GM19238 (cell line): ENCODE measurements around the gene RAD51B.
"Not testable (repeated sequence)": the region's sequence is repeated elsewhere in the genome, so short reads cannot be mapped to it uniquely, and the experiment has no call there.

Source experiments
- DNase-seq: peaks from one replicate; pipeline ENCODE4 v3.0.0; 2011; ENCODE audit warnings: low spot score; ENCODE audit not compliant: insufficient read length

Gene RAD51B

GRCh38 chr14:68168460-68169109 is 349.0 kb downstream of the RAD51B start:
- no peak for DNase-seq

DNA sequence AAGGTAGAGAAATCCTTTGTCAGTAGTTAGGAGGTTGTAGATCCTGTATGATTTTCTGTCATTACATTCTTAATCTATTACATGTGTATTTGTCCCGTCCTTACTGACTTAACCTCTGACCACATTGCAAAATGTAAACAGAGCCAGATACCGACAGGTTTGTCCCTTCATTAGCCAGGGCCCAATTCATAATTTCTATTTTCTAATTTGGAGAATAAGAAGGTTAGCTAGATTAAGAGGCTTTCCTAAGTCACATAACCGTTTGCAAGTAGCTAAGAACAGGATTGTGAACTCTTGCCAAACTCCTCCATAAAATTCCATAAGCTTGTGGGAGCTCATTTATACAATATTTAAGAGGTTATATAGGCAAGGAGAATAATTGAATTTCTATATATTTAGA is 352.6 kb downstream of the RAD51B start:
- no peak for DNase-seq

DNA sequence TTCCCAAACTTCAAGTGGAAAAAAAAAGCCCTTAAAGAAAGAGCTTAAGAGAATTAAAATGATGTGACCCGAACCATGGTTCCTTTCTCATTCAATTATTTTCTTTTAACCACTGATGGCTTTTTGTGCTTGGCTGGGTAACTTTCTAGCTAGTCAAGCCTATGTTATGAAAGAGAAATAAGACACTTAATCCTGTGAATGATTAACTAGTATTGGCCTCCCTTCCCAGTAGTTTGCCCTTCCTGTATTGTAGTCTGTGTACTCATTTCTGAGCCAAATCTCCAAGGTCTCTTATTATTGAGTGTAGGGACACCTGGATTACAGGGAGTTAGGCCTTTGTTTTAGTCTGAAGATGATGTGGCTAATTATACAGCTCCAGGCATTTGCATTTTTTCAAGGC is 353.0 kb downstream of the RAD51B start:
- DNase-seq, result peak; percentile 14

- no peak for DNase-seq
These were observed 353.8 kb downstream of the RAD51B start for GRCh38 chr14:68173227-68173972.

- no peak for DNase-seq
These were observed 354.9 kb downstream of the RAD51B start for GRCh38 chr14:68174446-68174845.

- DNase-seq, result no peak
These were observed 357.1 kb downstream of the RAD51B start for GRCh38 chr14:68176687-68177086.

GRCh38 chr14:68177728-68178127 is 358.1 kb downstream of the RAD51B start:
- no peak for DNase-seq

- DNase-seq, result no peak
These were observed 358.7 kb downstream of the RAD51B start for GRCh38 chr14:68178282-68178681.

- DNase-seq, result no peak
These were observed 362.1 kb downstream of the RAD51B start for GRCh38 chr14:68181519-68182326.

- peak; percentile 3 for DNase-seq
These were observed 362.9 kb downstream of the RAD51B start for GRCh38 chr14:68182492-68182891.

GRCh38 chr14:68186500-68187276 is 367.1 kb downstream of the RAD51B start:
- DNase-seq, result not testable (repeated sequence)

- no peak for DNase-seq
These were observed 368.6 kb downstream of the RAD51B start for GRCh38 chr14:68188174-68188573.

- no peak for DNase-seq
These were observed 370.5 kb downstream of the RAD51B start for GRCh38 chr14:68190032-68190431.

GRCh38 chr14:68191567-68192321 is 372.2 kb downstream of the RAD51B start:
- no peak for DNase-seq

- DNase-seq, result no peak
These were observed 373.4 kb downstream of the RAD51B start for GRCh38 chr14:68192935-68193334.

DNA sequence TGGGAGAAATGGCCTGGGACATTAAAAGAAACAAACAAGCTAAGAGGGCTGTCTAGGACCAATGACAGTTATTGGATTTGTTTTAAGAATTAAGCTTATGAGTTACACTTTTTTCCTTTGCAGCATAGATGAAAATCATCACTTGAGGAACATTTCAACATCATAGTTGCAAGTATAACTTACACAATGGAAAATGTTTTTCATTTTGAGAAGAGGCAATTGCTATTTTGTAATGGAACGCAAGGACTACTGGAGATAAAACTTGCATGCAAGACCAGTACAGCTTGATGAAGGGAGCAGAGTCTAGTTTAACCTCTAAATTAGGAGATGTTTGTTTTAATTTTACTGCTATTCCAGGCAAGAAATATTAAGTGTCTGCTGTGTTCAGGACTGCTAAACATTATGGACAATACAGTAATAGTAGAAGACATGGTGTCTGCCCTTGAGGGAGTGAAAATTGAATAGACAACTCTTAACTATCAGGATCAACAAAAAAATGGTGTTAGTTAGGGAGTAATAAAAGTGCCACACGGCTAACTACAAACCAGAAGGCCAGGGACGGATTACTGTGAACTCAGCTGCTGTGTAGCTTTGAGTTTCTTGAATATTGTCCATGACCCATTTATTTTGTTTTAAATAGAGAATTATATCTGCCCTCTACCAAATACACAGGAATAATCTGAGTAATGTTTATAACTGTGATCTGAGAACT is 374.5 kb downstream of the RAD51B start:
- DNase-seq, result no peak

DNA sequence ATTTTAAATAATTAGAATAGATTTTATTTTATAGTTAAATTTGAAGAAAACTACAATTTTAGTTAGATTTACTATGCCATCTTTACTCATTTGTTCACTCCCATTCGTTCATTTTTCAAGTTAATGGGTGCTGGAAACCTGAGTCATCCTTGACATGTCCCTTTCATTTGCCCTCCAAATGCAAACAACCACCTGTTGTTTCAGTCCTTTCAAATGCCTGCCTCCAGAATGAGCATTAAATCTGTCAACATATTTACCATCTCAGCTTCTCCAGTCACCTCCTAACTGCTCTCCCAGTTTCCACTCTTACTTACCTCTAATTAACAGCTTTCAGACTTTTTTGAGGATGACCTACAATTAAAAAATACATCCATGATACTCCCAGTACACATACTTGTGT is 375.5 kb downstream of the RAD51B start:
- DNase-seq, result no peak

GRCh38 chr14:68198713-68199495 is 379.3 kb downstream of the RAD51B start:
- DNase-seq, result no peak

- no peak for DNase-seq
These were observed 380.1 kb downstream of the RAD51B start for GRCh38 chr14:68199554-68200151.
